ENCODE measurements around the gene CADM1. TPM values are rescaled to one million over a fixed set of nuclear protein-coding genes. Genes with fewer than 3 reads are reported as not detected.

The CADM1 gene
- total RNA-seq, 1 experiment from 2014 or later: 1.1 TPM

GRCh38 chr11:115552151-115552772 lies 48.0 kb upstream of the CADM1 start:
- Histone ChIP-seq H3K4me1 (ENCODE audit: insufficient read depth, low read length) (no peaks in the 10 kb centered on the region), H3K9me2 (replicated peaks; ENCODE audit: low read length) (no peaks in the 10 kb centered on the region), H3K27ac (ENCODE audit: low read length) (no peak overlapping the region), H3F3A (ENCODE audit: low read length, unreplicated experiment) (no peaks in the 10 kb centered on the region), H2AFZ (ENCODE audit: low read length) (no peak overlapping the region), H3K4me3 (ENCODE audit: low read length) (no peak overlapping the region), H4K20me1 (ENCODE audit: low read length) (no peaks in the 10 kb centered on the region), H3K9ac (ENCODE audit: low read length) (no peak overlapping the region), H3K36me3 (ENCODE audit: low read depth, low read length) (no peaks in the 10 kb centered on the region), H3K9me3 (ENCODE audit: low read length) (peaks cover 27% of the 10 kb centered on the region), H3K27me3 (ENCODE audit: low read length) (no peaks in the 10 kb centered on the region), H3K79me2 (ENCODE audit: low read length) (no peaks in the 10 kb centered on the region), H3K4me2 (ENCODE audit: low read length) (no peak overlapping the region)
- DNase-seq (no peak), ATAC-seq (no peak)
- ChIA-PET CTCF (no interaction called here), POLR2A (ENCODE audit: unreplicated experiment) (no interaction called here)
- intact Hi-C loops (cut with micrococcal nuclease): no loop called here
- TF ChIP-seq CTCF (conservative IDR thresholded peaks at IDR 0.05; ENCODE audit: low read depth, low read length) (no peak), EZH2phosphoT487 (IDR thresholded peaks at IDR 0.05; ENCODE audit: borderline replicate concordance, low read length) (no peak), EZH2 (IDR thresholded peaks at IDR 0.05; ENCODE audit: low read length, unreplicated experiment) (no peak)
- BruUV-seq (replicated peaks): no TSS peak

GRCh38 chr11:115550291-115551059 lies 46.3 kb upstream of the CADM1 start:
- CTCF ChIA-PET: no interaction called here
- DNase-seq (no peak), ATAC-seq (no peak)
- BruUV-seq (replicated peaks): no TSS peak
- Histone ChIP-seq H3K9ac (ENCODE audit: low read length) (no peak overlapping the region), H3K36me3 (ENCODE audit: low read depth, low read length) (no peaks in the 10 kb centered on the region), H3K27ac (ENCODE audit: low read length) (no peak overlapping the region), H3K4me3 (ENCODE audit: low read length) (no peak overlapping the region), H3K79me2 (ENCODE audit: low read length) (no peaks in the 10 kb centered on the region), H2AFZ (ENCODE audit: low read length) (no peak overlapping the region), H3K4me2 (ENCODE audit: low read length) (no peak overlapping the region), H3K9me3 (ENCODE audit: low read length) (peaks cover 21% of the 10 kb centered on the region), H3K27me3 (ENCODE audit: low read length) (no peaks in the 10 kb centered on the region), H4K20me1 (ENCODE audit: low read length) (no peaks in the 10 kb centered on the region), H3F3A (ENCODE audit: low read length, unreplicated experiment) (no peaks in the 10 kb centered on the region), H3K4me1 (ENCODE audit: insufficient read depth, low read length) (no peaks in the 10 kb centered on the region), H3K9me2 (replicated peaks; ENCODE audit: low read length) (no peaks in the 10 kb centered on the region)
- POLR2A ChIA-PET (ENCODE audit: unreplicated experiment): no interaction called here
- no peak for TF ChIP-seq CTCF (conservative IDR thresholded peaks at IDR 0.05; ENCODE audit: low read depth, low read length)
- intact Hi-C loops (cut with micrococcal nuclease): no loop called here

- CTCF ChIA-PET: no interaction called here
Observed at GRCh38 chr11:115548878-115549528, 44.8 kb upstream of the CADM1 start.

More at GRCh38 chr11:115548878-115549528, 44.8 kb upstream of the CADM1 start:
- intact Hi-C loops (cut with micrococcal nuclease): no loop called here
- Histone ChIP-seq H3K79me2 (ENCODE audit: low read length) (no peaks in the 10 kb centered on the region), H3K4me2 (ENCODE audit: low read length) (no peak overlapping the region), H3K9me2 (replicated peaks; ENCODE audit: low read length) (no peaks in the 10 kb centered on the region), H3K4me3 (ENCODE audit: low read length) (no peak overlapping the region), H3K27ac (ENCODE audit: low read length) (no peak overlapping the region), H3K36me3 (ENCODE audit: low read depth, low read length) (no peaks in the 10 kb centered on the region), H3F3A (ENCODE audit: low read length, unreplicated experiment) (no peaks in the 10 kb centered on the region), H3K27me3 (ENCODE audit: low read length) (no peaks in the 10 kb centered on the region), H2AFZ (ENCODE audit: low read length) (no peak overlapping the region), H3K9me3 (ENCODE audit: low read length) (peaks cover 20% of the 10 kb centered on the region), H3K9ac (ENCODE audit: low read length) (no peak overlapping the region), H4K20me1 (ENCODE audit: low read length) (no peaks in the 10 kb centered on the region), H3K4me1 (ENCODE audit: insufficient read depth, low read length) (no peaks in the 10 kb centered on the region)
- ATAC-seq (no peak), DNase-seq (no peak)
- POLR2A ChIA-PET (ENCODE audit: unreplicated experiment): no interaction called here
- TF ChIP-seq EZH2phosphoT487 (IDR thresholded peaks at IDR 0.05; ENCODE audit: borderline replicate concordance, low read length) (no peak), CTCF (conservative IDR thresholded peaks at IDR 0.05; ENCODE audit: low read depth, low read length) (no peak), EZH2 (IDR thresholded peaks at IDR 0.05; ENCODE audit: low read length, unreplicated experiment) (no peak)
- BruUV-seq (replicated peaks): no TSS peak
